C4-2B (cell line): ENCODE results near the gene FTL.
A peak's percentile ranks its signal among the peaks of the same experiment; 100 is the strongest.

Source experiments
- H3K27ac ChIP-seq: fragments of 450-650 bp; 2 replicates; pipeline ENCODE4 v1.5.1; 2017
- ZFX ChIP-seq: fragments of 450-650 bp; IDR thresholded peaks from 2 replicates; pipeline ENCODE4 v1.6.1; 2017
- TF ChIP-seq, protein P1 (sequence below): fragments of 450-650 bp; conservative IDR thresholded peaks from 2 replicates; pipeline ENCODE4 v1.5.1; 2017; ENCODE audit warnings: mild to moderate bottlenecking

FTL gene

DNA sequence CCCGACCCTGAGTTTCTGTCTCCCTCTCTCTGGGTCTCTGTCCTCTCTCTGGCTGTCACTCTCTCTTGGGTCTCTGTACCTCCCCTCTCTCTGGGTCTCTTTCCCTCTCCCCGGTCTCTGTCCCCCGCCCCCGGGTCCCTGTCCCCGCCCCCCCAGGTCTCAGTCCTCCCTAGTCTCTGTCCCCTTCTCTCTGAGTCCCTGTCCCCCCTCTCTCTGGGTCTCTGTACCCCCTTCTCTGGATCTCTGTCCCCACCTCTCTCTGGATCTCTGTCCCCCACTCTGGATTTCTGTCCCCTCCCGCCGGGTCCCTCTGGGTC is 2.3 kb upstream of the FTL start:
- H3K27ac ChIP-seq, result no peak overlapping the region
- TF ChIP-seq, protein P1, sequence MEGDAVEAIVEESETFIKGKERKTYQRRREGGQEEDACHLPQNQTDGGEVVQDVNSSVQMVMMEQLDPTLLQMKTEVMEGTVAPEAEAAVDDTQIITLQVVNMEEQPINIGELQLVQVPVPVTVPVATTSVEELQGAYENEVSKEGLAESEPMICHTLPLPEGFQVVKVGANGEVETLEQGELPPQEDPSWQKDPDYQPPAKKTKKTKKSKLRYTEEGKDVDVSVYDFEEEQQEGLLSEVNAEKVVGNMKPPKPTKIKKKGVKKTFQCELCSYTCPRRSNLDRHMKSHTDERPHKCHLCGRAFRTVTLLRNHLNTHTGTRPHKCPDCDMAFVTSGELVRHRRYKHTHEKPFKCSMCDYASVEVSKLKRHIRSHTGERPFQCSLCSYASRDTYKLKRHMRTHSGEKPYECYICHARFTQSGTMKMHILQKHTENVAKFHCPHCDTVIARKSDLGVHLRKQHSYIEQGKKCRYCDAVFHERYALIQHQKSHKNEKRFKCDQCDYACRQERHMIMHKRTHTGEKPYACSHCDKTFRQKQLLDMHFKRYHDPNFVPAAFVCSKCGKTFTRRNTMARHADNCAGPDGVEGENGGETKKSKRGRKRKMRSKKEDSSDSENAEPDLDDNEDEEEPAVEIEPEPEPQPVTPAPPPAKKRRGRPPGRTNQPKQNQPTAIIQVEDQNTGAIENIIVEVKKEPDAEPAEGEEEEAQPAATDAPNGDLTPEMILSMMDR, result no peak
- no peak for TF ChIP-seq ZFX

GRCh38 chr19:48963371-48964204 is 1.5 kb upstream of the FTL start:
- TF ChIP-seq, protein P1, result no peak
- TF ChIP-seq ZFX, result no peak
- peak overlapping the region; percentile 70 for H3K27ac ChIP-seq

- peak overlapping the region; percentile 70 for H3K27ac ChIP-seq
- TF ChIP-seq ZFX, result no peak
- TF ChIP-seq, protein P1, result no peak
Observed at GRCh38 chr19:48964205-48965039, 687 bp upstream of the FTL start.

DNA sequence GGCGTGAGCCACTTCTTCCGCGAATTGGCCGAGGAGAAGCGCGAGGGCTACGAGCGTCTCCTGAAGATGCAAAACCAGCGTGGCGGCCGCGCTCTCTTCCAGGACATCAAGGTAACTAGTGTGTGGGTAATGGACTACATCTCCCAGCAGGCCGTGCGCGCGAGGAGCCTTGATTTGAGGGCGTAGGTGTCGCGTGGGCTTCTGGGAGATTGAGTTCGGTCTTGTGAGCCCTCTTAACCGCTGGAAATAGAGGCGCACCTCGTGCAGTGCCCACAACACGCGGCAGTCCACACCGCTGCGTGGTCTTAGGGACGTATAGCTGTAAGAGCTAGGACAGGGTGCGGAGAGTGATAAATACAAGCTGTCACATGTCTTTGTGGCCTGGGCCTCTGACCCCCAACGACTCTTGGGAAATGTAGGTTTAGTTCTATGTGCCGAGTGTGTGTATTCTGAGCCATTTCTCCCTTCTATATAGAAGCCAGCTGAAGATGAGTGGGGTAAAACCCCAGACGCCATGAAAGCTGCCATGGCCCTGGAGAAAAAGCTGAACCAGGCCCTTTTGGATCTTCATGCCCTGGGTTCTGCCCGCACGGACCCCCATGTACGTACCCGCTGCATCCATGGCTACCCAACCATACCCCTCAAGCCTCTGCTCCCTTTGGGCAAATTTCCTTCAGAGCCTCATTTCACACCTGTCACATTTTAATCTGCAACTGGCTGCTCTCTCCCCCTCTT is 864 bp downstream of the FTL start:
- no peak for TF ChIP-seq ZFX
- TF ChIP-seq, protein P1, result no peak
- peak overlapping the region; percentile 70 for H3K27ac ChIP-seq

DNA sequence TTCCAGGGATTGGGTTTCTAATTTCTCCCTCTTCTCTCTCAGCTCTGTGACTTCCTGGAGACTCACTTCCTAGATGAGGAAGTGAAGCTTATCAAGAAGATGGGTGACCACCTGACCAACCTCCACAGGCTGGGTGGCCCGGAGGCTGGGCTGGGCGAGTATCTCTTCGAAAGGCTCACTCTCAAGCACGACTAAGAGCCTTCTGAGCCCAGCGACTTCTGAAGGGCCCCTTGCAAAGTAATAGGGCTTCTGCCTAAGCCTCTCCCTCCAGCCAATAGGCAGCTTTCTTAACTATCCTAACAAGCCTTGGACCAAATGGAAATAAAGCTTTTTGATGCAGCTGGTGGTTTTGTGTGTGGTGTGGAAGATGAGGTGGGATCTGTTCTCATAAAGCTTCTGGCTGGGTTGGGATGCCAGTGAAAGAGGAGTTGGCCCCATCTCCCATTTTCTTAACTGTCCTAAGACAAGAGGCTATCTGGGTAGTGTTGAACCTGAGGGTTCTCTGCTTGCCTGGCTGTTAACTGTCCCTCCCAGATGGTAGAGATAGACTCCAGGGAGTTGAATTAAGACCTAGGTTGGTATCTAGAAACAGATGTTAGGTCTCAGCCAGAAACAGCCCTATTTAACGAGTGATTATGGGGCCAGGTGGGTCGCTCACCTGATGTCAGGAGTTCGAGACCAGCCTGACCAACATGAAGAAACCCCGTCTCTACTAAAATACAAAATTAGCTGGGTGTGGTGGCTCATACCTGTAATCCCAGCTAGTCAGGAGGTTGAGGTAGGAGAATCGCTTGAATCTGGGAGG is 1.6 kb downstream of the FTL start:
- TF ChIP-seq ZFX, result no peak
- TF ChIP-seq, protein P1, result no peak
- peak overlapping the region; percentile 70 for H3K27ac ChIP-seq

- H3K27ac ChIP-seq, result no peak overlapping the region; the same call in 1 of the 2 replicates
- TF ChIP-seq, protein P1, result no peak
- no peak for TF ChIP-seq ZFX
Observed at GRCh38 chr19:48967346-48968178, 2.5 kb downstream of the FTL start.
